ENCODE measurements around the gene ZIC2.

DNA sequence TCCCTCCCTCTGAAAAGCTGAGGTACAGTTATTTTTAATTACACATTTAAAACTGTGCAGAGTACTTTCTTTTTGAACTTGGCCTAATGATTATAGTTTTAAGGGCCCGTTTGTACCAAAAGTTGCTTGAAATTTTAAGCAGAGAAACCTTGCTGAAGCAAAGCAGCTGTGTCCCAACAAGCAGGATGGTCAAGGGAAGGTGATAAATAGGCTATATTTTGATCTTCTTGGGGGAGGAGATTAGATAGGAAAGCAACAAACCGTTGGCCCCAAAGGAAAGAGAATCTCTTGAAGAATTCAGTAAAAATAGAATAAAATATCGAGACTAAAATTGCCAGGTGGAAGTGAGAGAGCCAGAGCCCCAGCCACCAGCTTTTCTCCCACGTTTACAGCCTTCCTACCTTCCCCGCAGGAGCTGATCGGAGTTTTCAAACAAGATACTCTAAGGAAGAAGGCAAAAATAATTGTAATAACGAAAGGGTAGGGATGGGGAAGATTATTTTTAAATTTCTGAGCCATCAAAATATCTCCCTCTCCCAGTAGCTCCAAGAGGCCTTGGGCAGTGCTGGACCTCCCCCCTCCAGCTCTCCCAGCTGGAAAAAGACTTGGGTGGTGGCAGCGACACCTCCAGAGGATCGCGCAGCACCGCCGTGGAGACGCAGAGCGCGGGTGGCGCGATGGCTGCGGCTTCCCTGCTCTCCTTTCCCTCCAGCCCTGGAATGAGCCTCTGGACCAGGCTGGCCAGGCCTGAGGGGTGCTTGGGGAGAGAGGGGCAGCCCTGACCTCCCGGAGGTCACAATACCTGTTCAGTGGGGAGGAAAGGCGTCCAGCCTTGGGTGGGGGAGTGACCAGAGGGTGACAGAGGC lies 5.8 kb downstream of the ZIC2 start:
- TF ChIP-seq POLR2AphosphoS5 (IDR thresholded peaks at IDR 0.05; ENCODE audit: borderline replicate concordance, low read depth, low read length) = no peak; the same call in 1 of the 2 replicates
- no peak for TF ChIP-seq EZH2 (IDR thresholded peaks at IDR 0.05)

Data from SK-N-MC (cell line).